NCI-H446 (cell line): ENCODE measurements around the gene PLEKHJ1.
"Not testable (repeated sequence)": the region's sequence is repeated elsewhere in the genome, so short reads cannot be mapped to it uniquely, and the experiment has no call there.

Experiments
- DNase-seq, 2 experiments: peaks; one replicate each; lab custom pipeline; 2025; lab: John Stamatoyannopoulos, UW

PLEKHJ1 gene

GRCh38 chr19:2236314-2237050 is at the start of gene PLEKHJ1, which contains the start of gene SF3A2:
Gene PLEKHJ1, minus strand, starts transcription at chr19:2236329. Its CDS starts 81 bp downstream, at chr19:2236248.
Gene SF3A2, plus strand, starts transcription at chr19:2236824. Its CDS starts 6,595 bp downstream, at chr19:2243419.
- DNase-seq = peak; percentile 97 to 99

GRCh38 chr19:2283835-2284507 is 47.8 kb upstream of the PLEKHJ1 start:
- DNase-seq = no peak

GRCh38 chr19:2282862-2283237 is 46.7 kb upstream of the PLEKHJ1 start:
- no peak for DNase-seq

GRCh38 chr19:2282062-2282861 is 46.1 kb upstream of the PLEKHJ1 start, which contains the start of gene PEAK3:
Gene PEAK3, minus strand, starts transcription at chr19:2282175. Its CDS starts 1,244 bp downstream, at chr19:2280931.
- DNase-seq = no peak

- not testable (repeated sequence) for DNase-seq
Observed at GRCh38 chr19:2281265-2282061, 45.3 kb upstream of the PLEKHJ1 start.

GRCh38 chr19:2280633-2281264 is 44.6 kb upstream of the PLEKHJ1 start:
- no peak for DNase-seq

GRCh38 chr19:2278459-2279158 is 42.5 kb upstream of the PLEKHJ1 start:
- DNase-seq = no peak

GRCh38 chr19:2277138-2277537 is 41.0 kb upstream of the PLEKHJ1 start:
- DNase-seq = no peak

GRCh38 chr19:2276429-2276986 is 40.4 kb upstream of the PLEKHJ1 start:
- DNase-seq = no peak

GRCh38 chr19:2275588-2276428 is 39.7 kb upstream of the PLEKHJ1 start:
- DNase-seq = no peak

GRCh38 chr19:2274931-2275535 is 38.9 kb upstream of the PLEKHJ1 start:
- peak; percentile 24 to 70 for DNase-seq

GRCh38 chr19:2274185-2274711 is 38.1 kb upstream of the PLEKHJ1 start:
- DNase-seq = no peak

- peak; percentile 25 to 74 for DNase-seq
Observed at GRCh38 chr19:2273356-2274184, 37.4 kb upstream of the PLEKHJ1 start.

GRCh38 chr19:2271234-2272103 is 35.3 kb upstream of the PLEKHJ1 start:
- DNase-seq = no peak

- DNase-seq = peak; percentile 11 to 59
Observed at GRCh38 chr19:2270423-2271233, 34.5 kb upstream of the PLEKHJ1 start.

- no peak for DNase-seq
Observed at GRCh38 chr19:2270157-2270422, 34.0 kb upstream of the PLEKHJ1 start.
